Breast epithelium (tissue), 4 donors: Measurements from ENCODE around the gene NGFR. TPM values are rescaled to one million over a fixed set of nuclear protein-coding genes. Genes with fewer than 3 reads are reported as not detected.
A peak's percentile ranks its signal among the peaks of the same experiment; 100 is the strongest.

Experiments used
- DNase-seq, 2 donors: peaks; one replicate each; pipeline ENCODE4 v3.0.0-alpha.2; 2019; ENCODE audit warnings: low spot score in 2 of 2
- H3K27ac ChIP-seq, 2 donors: fragments of 200-600 bp; sonication (generic) in 1 of 2; one replicate each; pipeline ENCODE4 v1.5.1; 2016 to 2019; ENCODE audit warnings: mild to moderate bottlenecking in 1 of 2
- H3K27me3 ChIP-seq, 2 donors: fragments of 200-600 bp; sonication (generic) in 1 of 2; one replicate each; pipeline versions ENCODE4 v1.5.1 to v1.6.0; 2017 to 2019; ENCODE audit warnings: control low read depth in 1 of 2, mild to moderate bottlenecking in 1 of 2
- H3K36me3 ChIP-seq: fragments of 200-600 bp; one replicate; pipeline ENCODE4 v1.5.1; 2019
- H3K4me1 ChIP-seq, 2 donors: fragments of 200-600 bp; sonication (generic); one replicate each; pipeline ENCODE4 v1.5.1; 2016 to 2019; ENCODE audit warnings: control low read depth in 1 of 2
- H3K4me3 ChIP-seq, 3 donors: fragments of 200-600 bp; sonication (generic); 1 replicate in 2 of 3; 2 replicates in 1 of 3; pipeline ENCODE4 v1.5.1; 2016 to 2019; ENCODE audit warnings: mild to moderate bottlenecking in 3 of 3, moderate library complexity in 2 of 3
- H3K9me3 ChIP-seq, 2 donors: fragments of 200-600 bp; sonication (generic) in 1 of 2; one replicate each; pipeline ENCODE4 v1.5.1; 2016 to 2019; ENCODE audit warnings: control low read depth in 1 of 2
- CTCF ChIP-seq, 3 donors: fragments of 450-650 bp; IDR thresholded peaks; one replicate each; pipeline ENCODE4 v1.5.1; 2016 to 2017; ENCODE audit warnings: antibody characterized with exemption in 3 of 3, mild to moderate bottlenecking in 3 of 3, moderate library complexity in 3 of 3
- POLR2A ChIP-seq: fragments of 450-650 bp; IDR thresholded peaks from one replicate; pipeline ENCODE4 v1.6.1; 2016; ENCODE audit warnings: antibody characterized with exemption, mild to moderate bottlenecking, moderate library complexity
- POLR2AphosphoS5 ChIP-seq, 3 donors: sonication (generic); formaldehyde crosslinking; IDR thresholded peaks; one replicate each; pipeline ENCODE4 v1.6.1; 2017; ENCODE audit warnings: antibody characterized with exemption in 3 of 3
- intact Hi-C: fragments of 100-400 bp; cut with DNase I; formaldehyde crosslinking; loops from one replicate; pipeline ENCODE4 v1.15.1; 2023; ENCODE audit warnings: low total_unique reads
- total RNA-seq, 3 donors: library from RNA; depleted of rRNA; stranded (reverse); fragments of >200 nt; gene quantifications; one replicate each; pipeline ENCODE4 v1.1.0, GENCODE V29; 2016

The NGFR gene
- total RNA-seq, 3 donors from 2014 or later = 3.4 to 27.8 (median 17.7) TPM

DNA sequence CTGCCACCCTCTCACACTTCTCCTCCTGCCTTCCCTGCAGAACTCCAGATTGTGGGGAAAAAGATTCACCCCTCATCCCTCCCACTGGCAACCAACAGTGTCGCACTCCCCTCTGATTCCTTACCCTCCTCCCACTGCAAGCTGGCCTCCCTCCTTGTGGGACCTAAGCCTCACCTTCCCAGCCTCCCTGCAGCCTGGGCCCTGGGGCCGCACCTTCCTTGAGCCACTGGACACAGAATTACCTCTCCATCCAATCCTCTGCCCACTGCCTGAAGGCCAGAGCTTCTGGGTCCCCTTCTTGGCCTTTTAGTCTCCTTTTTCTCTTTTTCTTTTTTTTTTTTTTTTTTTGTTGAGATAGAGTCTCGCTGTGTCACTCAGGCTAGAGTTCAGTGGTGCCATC, 33.9 kb downstream of the NGFR start:
- no peak for TF ChIP-seq POLR2AphosphoS5 (IDR thresholded peaks at IDR 0.05)
- Histone ChIP-seq H3K27me3 (no peaks in the 10 kb centered on the region), H3K4me1 (peaks cover 0 to 11% of the 10 kb centered on the region in 2 donors), H3K36me3 (no peaks in the 10 kb centered on the region), H3K27ac (no peak overlapping the region), H3K4me3 (no peak overlapping the region), H3K9me3 (no peaks in the 10 kb centered on the region)
- peak in 1 of 2 donors; percentile 22 for DNase-seq
- intact Hi-C loops = no loop called here

DNA sequence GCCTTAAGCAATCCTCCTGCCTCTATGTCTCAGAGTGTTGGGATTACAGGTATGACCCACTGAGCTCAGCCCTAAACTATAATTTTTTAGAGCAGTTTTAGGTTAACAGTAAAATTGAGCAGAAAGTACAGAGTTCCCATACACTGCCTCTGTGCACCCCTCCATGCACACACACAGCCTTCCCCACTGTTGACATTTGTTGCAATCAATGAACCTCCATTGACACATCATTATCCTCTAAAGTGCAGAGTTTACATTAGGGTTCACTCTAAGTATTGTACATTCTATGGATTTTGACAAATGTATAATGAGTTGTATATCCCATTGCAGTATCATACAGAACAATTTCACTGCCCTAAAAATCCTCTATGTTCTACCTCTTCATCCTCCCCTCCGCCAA, 35.0 kb downstream of the NGFR start:
- Histone ChIP-seq H3K27ac (no peak overlapping the region), H3K4me1 (no peaks in the 10 kb centered on the region), H3K36me3 (no peaks in the 10 kb centered on the region), H3K9me3 (no peaks in the 10 kb centered on the region), H3K27me3 (no peaks in the 10 kb centered on the region), H3K4me3 (no peak overlapping the region)
- intact Hi-C loops = no loop called here
- DNase-seq = no peak
- no peak for TF ChIP-seq CTCF (IDR thresholded peaks at IDR 0.05)
- TF ChIP-seq POLR2AphosphoS5 (IDR thresholded peaks at IDR 0.05) = no peak
- no peak for TF ChIP-seq POLR2A

DNA sequence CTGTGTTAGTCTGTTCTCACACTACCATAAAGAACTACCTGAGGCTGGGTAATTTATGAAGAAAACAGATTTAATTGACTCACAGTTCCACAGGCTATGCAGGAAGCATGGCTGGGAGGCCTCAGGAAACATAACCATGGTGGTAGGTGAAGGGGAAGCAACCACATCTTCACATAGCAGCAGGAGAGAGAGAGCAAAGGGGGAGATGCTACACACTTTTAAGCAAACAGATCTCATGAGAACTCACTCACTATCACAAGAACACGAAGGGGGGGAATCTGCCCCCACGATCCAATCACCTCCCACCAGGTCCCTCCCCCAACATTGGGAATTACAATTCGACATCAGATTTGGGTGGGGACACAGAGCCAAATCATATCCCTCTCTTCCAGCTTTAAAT, 48.8 kb downstream of the NGFR start:
- no peak overlapping the region for H3K27ac ChIP-seq
- peaks cover 0 to 4% of the 10 kb centered on the region in 2 donors for H3K9me3 ChIP-seq
- no peak for DNase-seq
- TF ChIP-seq POLR2A (no peak), CTCF (IDR thresholded peaks at IDR 0.05) (no peak), POLR2AphosphoS5 (IDR thresholded peaks at IDR 0.05) (no peak)
- no peaks in the 10 kb centered on the region for H3K36me3 ChIP-seq
- H3K4me1 ChIP-seq = peaks cover 0 to 9% of the 10 kb centered on the region in 2 donors
- H3K27me3 ChIP-seq = no peaks in the 10 kb centered on the region
- H3K4me3 ChIP-seq = no peak overlapping the region
- intact Hi-C loops = no loop called here

GRCh38 chr17:49545007-49545660, 50.0 kb downstream of the NGFR start:
- intact Hi-C loops = loop anchor here (5.0 kb wide), 2 partner anchors 108 to 328 kb away; no protein-coding TSS in a partner anchor
- Histone ChIP-seq H3K4me1 (peaks cover 0 to 9% of the 10 kb centered on the region in 2 donors), H3K27ac (no peak overlapping the region), H3K27me3 (no peaks in the 10 kb centered on the region), H3K4me3 (no peak overlapping the region), H3K9me3 (peaks cover 0 to 4% of the 10 kb centered on the region in 2 donors), H3K36me3 (no peaks in the 10 kb centered on the region)
- no peak for DNase-seq
- no peak for TF ChIP-seq POLR2AphosphoS5 (IDR thresholded peaks at IDR 0.05)
- no peak for TF ChIP-seq CTCF (IDR thresholded peaks at IDR 0.05)
- no peak for TF ChIP-seq POLR2A

GRCh38 chr17:49545806-49546545, 50.9 kb downstream of the NGFR start:
- intact Hi-C loops = loop anchor here (5.0 kb wide), 2 partner anchors 109 to 329 kb away; no protein-coding TSS in a partner anchor
- H3K4me3 ChIP-seq = no peak overlapping the region
- no peak for TF ChIP-seq POLR2AphosphoS5 (IDR thresholded peaks at IDR 0.05)
- no peak for TF ChIP-seq POLR2A
- TF ChIP-seq CTCF (IDR thresholded peaks at IDR 0.05) = no peak
- H3K9me3 ChIP-seq = peaks cover 0 to 3% of the 10 kb centered on the region in 2 donors
- H3K36me3 ChIP-seq = no peaks in the 10 kb centered on the region
- H3K27ac ChIP-seq = no peak overlapping the region
- DNase-seq = no peak
- no peaks in the 10 kb centered on the region for H3K27me3 ChIP-seq
- peaks cover 0 to 9% of the 10 kb centered on the region in 2 donors for H3K4me1 ChIP-seq
